ENCODE data around the gene FAM227B.

DNA sequence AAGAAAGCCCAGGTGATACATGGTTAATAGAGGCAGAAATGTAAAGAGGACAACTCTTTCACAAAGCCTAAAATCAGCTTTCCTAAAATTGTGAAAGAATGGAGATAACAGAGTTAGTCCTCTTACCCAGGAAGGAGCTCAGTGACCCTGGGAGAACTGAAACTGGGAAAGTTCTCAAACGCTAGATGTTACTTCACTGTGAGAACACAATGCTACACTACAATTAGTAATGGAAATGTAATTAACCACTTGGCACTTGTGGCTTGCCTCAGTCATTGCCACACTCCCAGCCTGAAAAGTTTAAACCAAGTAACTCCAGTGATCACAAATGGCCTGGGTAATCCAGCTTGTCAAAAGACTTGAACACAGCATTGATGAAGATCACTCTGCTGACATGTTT, 300.3 kb downstream of the FAM227B start:
- TF ChIP-seq CTCF (IDR thresholded peaks at IDR 0.05 in 8 of 11, conservative IDR thresholded peaks at IDR 0.05 in 3 of 11) (no peak), POLR2AphosphoS5 (IDR thresholded peaks at IDR 0.05) (no peak)

All from spleen (tissue), 7 donors.